ENCODE data around the gene ADAT3. TPM values are rescaled to one million over a fixed set of nuclear protein-coding genes. Genes with fewer than 3 reads are reported as not detected.
"Not testable (repeated sequence)": the region's sequence is repeated elsewhere in the genome, so short reads cannot be mapped to it uniquely, and the experiment has no call there.

ADAT3 gene
- total RNA-seq, 4 donors from 2014 or later: 2.4 to 6.2 (median 3.9) TPM

DNA sequence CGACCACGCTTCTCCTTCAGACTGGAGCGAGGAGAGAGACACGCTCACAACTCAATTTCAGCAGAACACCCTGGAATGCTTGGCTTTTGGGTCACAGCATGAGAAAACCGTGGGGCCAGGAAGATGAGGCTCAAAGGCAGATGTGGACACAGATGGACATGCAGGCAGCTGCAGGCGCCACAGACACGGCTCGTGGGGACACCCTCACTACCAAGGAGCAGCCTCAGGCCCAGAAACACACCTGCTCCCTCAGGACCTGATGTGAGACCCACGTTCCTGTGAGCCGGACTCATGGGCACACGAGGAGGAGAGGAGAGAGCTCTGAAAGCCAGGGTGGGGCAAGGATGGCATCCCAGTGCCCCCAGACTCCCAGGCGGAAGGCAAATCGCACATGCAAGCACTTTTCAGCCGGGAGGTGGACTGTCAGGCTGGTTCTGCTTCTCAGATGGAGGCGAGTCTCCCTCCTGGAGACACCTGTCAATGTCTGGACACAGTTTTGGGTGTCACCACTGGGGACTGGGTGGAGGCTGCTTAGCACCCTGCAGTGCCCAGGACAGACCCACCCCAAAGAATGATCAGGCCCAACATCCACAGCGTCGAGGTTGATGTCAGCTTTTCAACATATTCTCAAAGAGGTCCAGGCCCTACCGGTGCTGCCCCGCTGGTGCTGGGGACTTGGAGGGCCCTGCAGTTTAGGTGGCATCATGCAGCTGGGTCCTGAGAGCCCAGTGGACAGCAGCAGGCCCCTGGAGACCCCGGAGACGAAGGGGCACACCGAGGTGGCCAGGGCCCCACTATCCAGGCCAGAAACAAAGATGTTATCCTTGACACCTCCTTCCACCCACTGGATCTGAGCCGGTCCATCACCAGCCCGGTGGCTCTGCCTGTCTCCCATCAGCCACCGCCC is 22.2 kb upstream of the ADAT3 start:
- DNase-seq (ENCODE audit: low spot score): no peak
- no peak for ATAC-seq (ENCODE audit: low FRiP score)
- TF ChIP-seq, protein P1, sequence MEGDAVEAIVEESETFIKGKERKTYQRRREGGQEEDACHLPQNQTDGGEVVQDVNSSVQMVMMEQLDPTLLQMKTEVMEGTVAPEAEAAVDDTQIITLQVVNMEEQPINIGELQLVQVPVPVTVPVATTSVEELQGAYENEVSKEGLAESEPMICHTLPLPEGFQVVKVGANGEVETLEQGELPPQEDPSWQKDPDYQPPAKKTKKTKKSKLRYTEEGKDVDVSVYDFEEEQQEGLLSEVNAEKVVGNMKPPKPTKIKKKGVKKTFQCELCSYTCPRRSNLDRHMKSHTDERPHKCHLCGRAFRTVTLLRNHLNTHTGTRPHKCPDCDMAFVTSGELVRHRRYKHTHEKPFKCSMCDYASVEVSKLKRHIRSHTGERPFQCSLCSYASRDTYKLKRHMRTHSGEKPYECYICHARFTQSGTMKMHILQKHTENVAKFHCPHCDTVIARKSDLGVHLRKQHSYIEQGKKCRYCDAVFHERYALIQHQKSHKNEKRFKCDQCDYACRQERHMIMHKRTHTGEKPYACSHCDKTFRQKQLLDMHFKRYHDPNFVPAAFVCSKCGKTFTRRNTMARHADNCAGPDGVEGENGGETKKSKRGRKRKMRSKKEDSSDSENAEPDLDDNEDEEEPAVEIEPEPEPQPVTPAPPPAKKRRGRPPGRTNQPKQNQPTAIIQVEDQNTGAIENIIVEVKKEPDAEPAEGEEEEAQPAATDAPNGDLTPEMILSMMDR (IDR thresholded peaks at IDR 0.05): no peak

- ATAC-seq (ENCODE audit: low FRiP score): no peak
- DNase-seq (ENCODE audit: low spot score): no peak
- TF ChIP-seq, protein P1 (IDR thresholded peaks at IDR 0.05): no peak
Measured at GRCh38 chr19:1883784-1884183, 21.4 kb upstream of the ADAT3 start.

GRCh38 chr19:1884291-1884718 is 20.9 kb upstream of the ADAT3 start:
- no peak for ATAC-seq (ENCODE audit: low FRiP score)
- DNase-seq (ENCODE audit: low spot score): no peak
- TF ChIP-seq, protein P1 (IDR thresholded peaks at IDR 0.05): no peak

DNA sequence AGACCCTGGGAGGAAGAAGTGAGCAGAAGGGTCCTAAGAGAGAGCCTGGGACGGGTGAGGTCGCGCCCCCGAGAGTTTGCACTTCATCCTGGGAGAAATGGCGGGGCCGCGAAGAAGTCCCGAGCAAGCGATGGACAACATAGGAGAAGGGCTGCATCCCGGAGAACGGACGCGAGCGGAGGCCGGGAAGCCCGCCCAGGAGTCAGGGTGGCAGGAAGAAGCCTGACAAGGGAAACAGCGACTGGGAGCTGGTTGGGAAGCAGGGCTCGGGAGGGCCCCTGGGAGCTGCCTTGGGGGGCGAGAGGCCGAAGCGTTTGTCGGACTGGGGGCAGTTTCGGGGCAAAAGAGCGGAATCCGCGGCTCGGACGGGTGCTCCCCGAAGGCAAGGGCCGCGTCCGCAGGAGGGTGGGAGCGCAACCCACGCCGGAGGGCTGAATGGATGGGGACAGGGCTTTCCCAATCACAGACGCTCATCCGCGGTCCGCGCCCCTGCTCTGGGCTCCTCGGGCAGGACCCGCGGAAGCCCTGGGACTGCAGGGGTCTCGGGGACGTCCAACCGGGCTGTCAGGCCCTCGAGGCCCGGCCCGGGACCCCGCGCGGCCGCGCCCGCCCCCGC is 20.4 kb upstream of the ADAT3 start:
- TF ChIP-seq, protein P1 (IDR thresholded peaks at IDR 0.05): no peak

DNA sequence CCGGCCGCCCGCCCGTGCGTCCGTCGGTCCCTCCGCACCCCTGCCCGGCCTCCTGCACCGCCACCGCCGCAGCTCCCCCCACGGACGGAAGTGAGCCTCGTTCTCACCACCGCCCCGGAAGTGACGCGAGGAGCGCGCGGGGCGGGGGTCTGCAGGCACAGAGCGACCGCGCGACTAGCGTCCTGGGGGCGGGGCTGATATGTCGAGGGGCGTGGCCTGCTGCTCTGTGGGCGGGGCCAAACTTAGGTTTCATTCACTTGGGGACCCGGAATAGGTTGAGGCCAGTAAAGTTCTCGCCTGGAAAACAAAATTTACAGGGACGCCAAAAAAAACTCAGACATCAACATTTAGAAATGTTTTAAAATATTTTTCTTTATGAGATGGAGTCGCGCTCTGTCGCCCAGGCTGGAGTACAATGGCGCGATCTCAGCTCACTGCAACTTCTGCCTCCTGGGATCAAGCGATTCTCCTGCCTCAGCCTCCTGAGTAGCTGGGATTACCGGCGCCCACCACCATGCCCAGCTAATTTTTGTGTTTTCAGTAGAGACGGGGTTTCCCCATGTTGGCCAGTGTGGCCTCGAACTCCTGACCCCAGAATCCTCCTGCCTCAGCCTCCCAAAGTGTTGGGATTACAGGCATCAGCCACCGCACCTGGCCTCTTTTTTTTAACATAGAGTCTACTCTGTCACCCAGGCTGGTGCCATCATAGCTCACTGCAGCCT is 19.6 kb upstream of the ADAT3 start, which contains the start of gene ABHD17A:
Gene ABHD17A, minus strand, starts transcription at position 99 of the 722 bp plus-strand sequence. CDS start 3,930 bp downstream, outside the sequence.
- ATAC-seq (ENCODE audit: low FRiP score): peak; percentile 94

More for the DNA sequence above, 20.4 kb upstream of the ADAT3 start:
- peak; percentile 3 for ATAC-seq (ENCODE audit: low FRiP score)
- DNase-seq (ENCODE audit: low spot score): no peak

DNA sequence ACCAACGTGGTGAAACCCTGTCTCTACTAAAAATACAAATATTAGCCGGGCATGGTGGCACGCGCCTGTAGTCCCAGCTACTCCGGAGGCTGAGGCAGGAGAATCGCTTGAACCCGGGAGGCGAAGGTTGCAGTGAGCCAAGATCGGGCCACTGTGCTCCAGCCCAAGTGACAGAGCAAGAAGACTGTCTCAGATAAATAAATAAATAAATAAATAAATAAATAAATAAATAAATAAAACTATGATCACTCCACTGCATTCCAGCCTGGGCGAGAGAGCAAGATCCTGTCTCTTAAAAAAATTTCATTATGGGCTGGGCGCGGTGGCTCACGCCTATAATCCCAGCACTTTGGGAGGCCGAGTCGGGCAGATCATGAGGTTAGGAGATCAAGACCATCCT is 18.8 kb upstream of the ADAT3 start:
- not testable (repeated sequence) for ATAC-seq (ENCODE audit: low FRiP score); DNase-seq (ENCODE audit: low spot score)

More for the DNA sequence above, 19.6 kb upstream of the ADAT3 start, which contains the start of gene ABHD17A:
- peak; percentile 92 for DNase-seq (ENCODE audit: low spot score)

DNA sequence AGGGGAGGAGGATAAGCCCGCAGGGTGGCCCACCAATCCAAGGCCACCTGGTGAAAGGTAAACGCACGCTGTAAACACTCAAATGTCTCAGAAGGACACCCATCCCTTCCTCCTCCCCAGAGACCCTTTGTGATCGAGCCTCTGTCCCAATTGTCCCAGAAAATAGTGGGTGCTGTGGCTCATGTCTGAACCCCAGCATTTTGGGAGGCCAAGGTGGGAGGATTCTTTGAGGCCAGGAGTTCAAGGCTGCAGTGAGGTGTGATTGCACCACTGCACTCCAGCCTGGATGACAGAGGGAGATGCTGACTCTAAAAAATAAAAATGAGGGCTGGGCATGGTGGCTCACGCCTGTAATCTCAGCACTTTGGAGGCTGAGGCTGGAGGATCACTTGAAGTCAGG is 16.8 kb upstream of the ADAT3 start:
- DNase-seq (ENCODE audit: low spot score) (no peak), ATAC-seq (ENCODE audit: low FRiP score) (no peak)
- TF ChIP-seq, protein P1 (IDR thresholded peaks at IDR 0.05): no peak

Data from omental fat pad (tissue), 4 donors.